Thoracic aorta endothelial cell (primary cell): Measurements from ENCODE around the gene VANGL1. TPM values are rescaled to one million over a fixed set of nuclear protein-coding genes. Genes with fewer than 3 reads are reported as not detected.

Source experiments
- small RNA-seq: library from RNA; depleted of rRNA; stranded (forward); fragments of <200 nt; gene quantifications from one replicate; pipeline ENCODE3, GENCODE V24; 2012
- total RNA-seq: library from RNA; depleted of rRNA; stranded (reverse); fragments of >200 nt; gene quantifications from 2 replicates; pipeline ENCODE4 v1.2.3, GENCODE V29; 2012

VANGL1 gene
- total RNA-seq: 15.6 and 25.8 TPM in 2 replicates

DNA sequence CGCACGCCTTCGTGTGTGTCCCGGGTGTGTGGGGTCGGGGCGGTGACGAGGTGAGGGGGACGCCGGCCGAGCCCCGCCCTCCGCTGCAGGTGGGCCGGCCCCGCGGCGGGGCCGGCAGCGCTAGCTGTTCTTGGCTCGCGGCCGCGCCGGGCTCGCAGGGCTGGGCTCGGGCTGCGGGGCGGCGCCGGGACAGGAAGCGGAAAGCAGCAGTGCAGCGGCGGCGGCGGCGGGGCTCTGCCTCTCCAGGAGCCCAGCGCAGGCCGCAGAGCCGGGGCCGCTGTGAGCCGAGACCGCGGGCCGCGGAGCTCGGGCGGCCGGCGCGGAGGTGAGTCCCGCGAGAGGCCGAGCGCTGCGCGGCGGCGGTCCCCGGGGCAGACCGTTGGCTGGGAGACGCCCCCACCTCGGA is at the start of gene VANGL1:
Gene VANGL1, plus strand, starts transcription at position 209 of the 406 bp plus-strand sequence. CDS start 9,444 bp downstream, outside the sequence.

Small RNAs within 50 kb of the gene (small RNA-seq; reads per million reads assigned to genes)
- gene RF00406: 12.6 reads per million, percentile 93 among the genes with 10 or more reads in this experiment
- gene RN7SL420P: not detected

Other genes with a start within 250 kb of the VANGL1 start
- not detected in 2 replicates for gene CASQ2, start 126.7 kb downstream of the VANGL1 start, total RNA-seq
- 0.07 TPM in 1 of 2 replicates, not detected in the other for gene NHLH2, start 199.2 kb downstream of the VANGL1 start, total RNA-seq